HEK293T (cell line): ENCODE data around the gene RPL41.

ENCODE experiments used
- ARNT ChIP-seq: fragments of 450-650 bp; IDR thresholded peaks from 2 replicates; pipeline ENCODE4 v1.6.1; 2017; ENCODE audit warnings: mild to moderate bottlenecking
- BHLHE40 ChIP-seq: fragments of 450-650 bp; IDR thresholded peaks from 2 replicates; pipeline ENCODE4 v1.6.1; 2016; ENCODE audit warnings: mild to moderate bottlenecking, moderate library complexity, borderline replicate concordance
- ELF4 ChIP-seq: fragments of 450-650 bp; IDR thresholded peaks from 2 replicates; pipeline ENCODE4 v1.6.1; 2017; ENCODE audit warnings: antibody characterized with exemption
- FOXM1 ChIP-seq: fragments of 450-650 bp; IDR thresholded peaks from 2 replicates; pipeline ENCODE4 v1.6.1; 2017; ENCODE audit warnings: mild to moderate bottlenecking, borderline replicate concordance
- SUZ12 ChIP-seq: fragments of 450-650 bp; IDR thresholded peaks from 2 replicates; pipeline ENCODE4 v1.6.1; 2016; ENCODE audit warnings: mild to moderate bottlenecking
- TF ChIP-seq, protein P1 (sequence below): fragments of 450-650 bp; IDR thresholded peaks from 2 replicates; pipeline ENCODE4 v1.6.1; 2016

DNA sequence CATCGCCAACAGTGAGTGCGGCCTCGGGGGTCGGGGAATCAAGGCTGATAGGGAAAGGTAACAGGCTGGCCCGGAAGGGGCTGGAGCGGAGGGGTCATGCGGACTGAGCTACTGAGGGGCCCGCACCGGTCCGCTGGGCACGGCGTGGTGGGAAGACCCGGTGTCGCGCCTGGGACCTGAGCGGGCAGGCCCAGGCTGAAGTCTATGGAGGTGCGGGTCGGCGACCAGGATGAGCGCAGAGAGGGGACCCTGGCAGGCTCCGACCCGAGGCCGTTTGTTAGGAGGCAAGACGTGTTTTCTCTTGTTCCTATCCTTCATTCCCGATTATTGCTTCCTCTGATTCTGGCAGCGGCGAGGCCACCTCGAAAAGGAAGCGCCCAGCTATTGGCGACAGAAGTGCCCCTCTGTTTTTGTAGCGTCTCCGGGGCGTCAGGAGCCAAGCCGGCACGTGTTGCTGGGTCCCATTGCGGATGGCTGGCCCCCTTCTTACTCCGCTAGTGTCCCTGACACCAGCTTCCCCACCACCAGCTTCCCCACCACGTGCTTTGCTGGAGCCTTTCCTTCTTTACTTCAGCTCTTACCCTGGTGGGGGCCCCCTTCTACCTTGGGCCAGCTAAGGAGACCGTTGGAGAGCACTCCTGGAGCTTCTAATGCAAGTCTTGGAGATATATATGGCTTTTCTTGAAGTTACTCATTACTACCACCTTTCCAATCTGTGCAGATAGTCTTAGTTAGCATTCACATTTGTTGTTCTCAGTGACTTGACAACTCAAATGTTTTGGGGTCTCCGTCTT, 11.4 kb upstream of the RPL41 start:
- no peak for TF ChIP-seq ELF4
- no peak for TF ChIP-seq SUZ12
- TF ChIP-seq BHLHE40: no peak
- no peak for TF ChIP-seq FOXM1
- TF ChIP-seq, protein P1, sequence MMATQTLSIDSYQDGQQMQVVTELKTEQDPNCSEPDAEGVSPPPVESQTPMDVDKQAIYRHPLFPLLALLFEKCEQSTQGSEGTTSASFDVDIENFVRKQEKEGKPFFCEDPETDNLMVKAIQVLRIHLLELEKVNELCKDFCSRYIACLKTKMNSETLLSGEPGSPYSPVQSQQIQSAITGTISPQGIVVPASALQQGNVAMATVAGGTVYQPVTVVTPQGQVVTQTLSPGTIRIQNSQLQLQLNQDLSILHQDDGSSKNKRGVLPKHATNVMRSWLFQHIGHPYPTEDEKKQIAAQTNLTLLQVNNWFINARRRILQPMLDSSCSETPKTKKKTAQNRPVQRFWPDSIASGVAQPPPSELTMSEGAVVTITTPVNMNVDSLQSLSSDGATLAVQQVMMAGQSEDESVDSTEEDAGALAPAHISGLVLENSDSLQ: no peak
- TF ChIP-seq ARNT: no peak
